ENCODE data around the gene VHLL.

Gene VHLL

DNA sequence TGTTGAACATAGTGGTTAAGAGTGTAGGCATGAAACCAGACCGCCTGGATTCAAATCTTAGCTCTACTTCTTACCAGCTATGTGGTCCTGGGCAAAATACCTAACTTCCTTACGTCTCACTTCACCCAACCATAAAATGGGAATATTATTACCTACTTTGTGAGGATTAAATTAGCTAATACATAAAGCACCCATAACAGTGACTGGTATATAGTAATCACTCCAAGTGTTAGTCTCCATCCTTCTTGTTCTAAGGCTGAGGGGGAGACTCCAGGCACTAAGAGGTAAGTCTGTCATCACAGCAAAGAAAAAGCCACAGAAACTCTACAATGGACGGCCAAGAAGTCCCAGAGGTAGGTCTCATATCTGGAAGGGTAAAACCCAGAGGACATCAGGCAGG, 19.3 kb downstream of the VHLL start:
- TF ChIP-seq YY1 (IDR thresholded peaks at IDR 0.05; ENCODE audit: low read depth): no peak

DNA sequence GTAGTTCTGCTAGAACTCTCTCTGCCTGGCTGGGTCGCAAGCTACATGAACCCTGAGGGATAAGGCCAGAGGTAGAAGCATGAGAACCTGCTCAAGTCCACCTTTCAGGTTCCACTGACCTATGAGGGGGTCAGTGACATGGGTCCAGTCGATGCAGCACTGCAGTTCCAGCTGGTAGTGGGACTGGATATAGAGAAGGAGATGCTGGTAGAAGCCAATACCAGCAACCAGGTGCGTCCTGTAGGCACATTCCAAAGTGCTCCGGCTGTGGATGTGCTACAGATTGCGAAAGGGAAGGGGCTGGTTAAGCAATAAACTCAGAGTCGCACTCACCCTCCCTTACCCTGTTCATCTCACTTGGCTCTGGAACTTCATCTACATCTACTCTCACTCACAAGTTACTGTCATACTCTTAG, 22.1 kb downstream of the VHLL start:
- TF ChIP-seq, protein P1, sequence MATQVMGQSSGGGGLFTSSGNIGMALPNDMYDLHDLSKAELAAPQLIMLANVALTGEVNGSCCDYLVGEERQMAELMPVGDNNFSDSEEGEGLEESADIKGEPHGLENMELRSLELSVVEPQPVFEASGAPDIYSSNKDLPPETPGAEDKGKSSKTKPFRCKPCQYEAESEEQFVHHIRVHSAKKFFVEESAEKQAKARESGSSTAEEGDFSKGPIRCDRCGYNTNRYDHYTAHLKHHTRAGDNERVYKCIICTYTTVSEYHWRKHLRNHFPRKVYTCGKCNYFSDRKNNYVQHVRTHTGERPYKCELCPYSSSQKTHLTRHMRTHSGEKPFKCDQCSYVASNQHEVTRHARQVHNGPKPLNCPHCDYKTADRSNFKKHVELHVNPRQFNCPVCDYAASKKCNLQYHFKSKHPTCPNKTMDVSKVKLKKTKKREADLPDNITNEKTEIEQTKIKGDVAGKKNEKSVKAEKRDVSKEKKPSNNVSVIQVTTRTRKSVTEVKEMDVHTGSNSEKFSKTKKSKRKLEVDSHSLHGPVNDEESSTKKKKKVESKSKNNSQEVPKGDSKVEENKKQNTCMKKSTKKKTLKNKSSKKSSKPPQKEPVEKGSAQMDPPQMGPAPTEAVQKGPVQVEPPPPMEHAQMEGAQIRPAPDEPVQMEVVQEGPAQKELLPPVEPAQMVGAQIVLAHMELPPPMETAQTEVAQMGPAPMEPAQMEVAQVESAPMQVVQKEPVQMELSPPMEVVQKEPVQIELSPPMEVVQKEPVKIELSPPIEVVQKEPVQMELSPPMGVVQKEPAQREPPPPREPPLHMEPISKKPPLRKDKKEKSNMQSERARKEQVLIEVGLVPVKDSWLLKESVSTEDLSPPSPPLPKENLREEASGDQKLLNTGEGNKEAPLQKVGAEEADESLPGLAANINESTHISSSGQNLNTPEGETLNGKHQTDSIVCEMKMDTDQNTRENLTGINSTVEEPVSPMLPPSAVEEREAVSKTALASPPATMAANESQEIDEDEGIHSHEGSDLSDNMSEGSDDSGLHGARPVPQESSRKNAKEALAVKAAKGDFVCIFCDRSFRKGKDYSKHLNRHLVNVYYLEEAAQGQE (IDR thresholded peaks at IDR 0.05; ENCODE audit: low read depth): no peak
- peak; percentile 74; the same call in 1 of the 2 replicates for TF ChIP-seq CEBPB (IDR thresholded peaks at IDR 0.05)
- TF ChIP-seq, protein P2, sequence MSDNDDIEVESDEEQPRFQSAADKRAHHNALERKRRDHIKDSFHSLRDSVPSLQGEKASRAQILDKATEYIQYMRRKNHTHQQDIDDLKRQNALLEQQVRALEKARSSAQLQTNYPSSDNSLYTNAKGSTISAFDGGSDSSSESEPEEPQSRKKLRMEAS (IDR thresholded peaks at IDR 0.05): no peak

DNA sequence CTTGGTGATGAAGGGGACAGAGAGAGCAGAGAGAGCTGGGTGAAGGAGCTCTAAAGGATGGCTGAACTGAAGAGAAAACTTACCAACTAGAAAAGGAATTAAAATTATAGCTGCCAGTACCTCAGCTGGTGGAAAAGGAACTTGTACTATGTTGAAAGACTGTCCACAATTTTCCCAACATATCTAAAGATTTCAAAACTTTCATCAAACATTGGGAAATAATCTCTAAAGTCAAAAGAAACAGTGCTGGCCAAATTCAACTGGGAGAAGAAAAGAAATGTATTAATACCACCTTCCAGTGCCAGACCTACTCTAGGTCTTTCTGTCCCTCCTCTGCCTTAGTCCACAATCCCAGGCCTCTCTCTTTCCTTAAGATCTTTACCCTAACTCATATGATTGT, 22.6 kb downstream of the VHLL start:
- no peak for TF ChIP-seq CREB1 (IDR thresholded peaks at IDR 0.05; ENCODE audit: low read depth)

DNA sequence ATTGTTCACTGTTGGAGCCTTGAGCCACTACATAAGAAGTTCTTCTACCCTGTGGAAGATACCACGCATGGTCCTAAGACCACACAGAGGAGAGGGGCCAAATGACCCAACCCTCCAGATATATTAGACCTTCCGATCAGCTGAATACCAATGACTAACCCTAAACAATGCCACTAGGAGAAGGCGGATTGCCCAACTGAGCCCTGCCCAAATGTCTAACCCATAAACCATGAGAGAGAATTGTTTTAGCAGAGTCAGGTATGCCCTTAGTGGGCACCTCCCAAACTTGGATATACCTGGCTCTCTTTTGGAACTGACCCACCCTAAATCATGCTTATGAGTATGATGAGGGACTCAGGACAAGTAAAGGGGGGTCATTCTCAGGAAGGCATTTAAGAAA, 28.8 kb downstream of the VHLL start:
- TF ChIP-seq NFIC (IDR thresholded peaks at IDR 0.05): no peak
- TF ChIP-seq, protein P1 (IDR thresholded peaks at IDR 0.05; ENCODE audit: low read depth): no peak
- TF ChIP-seq TEAD4 (IDR thresholded peaks at IDR 0.05): no peak
- TF ChIP-seq, protein P3, sequence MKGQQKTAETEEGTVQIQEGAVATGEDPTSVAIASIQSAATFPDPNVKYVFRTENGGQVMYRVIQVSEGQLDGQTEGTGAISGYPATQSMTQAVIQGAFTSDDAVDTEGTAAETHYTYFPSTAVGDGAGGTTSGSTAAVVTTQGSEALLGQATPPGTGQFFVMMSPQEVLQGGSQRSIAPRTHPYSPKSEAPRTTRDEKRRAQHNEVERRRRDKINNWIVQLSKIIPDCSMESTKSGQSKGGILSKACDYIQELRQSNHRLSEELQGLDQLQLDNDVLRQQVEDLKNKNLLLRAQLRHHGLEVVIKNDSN (IDR thresholded peaks at IDR 0.05): no peak

DNA sequence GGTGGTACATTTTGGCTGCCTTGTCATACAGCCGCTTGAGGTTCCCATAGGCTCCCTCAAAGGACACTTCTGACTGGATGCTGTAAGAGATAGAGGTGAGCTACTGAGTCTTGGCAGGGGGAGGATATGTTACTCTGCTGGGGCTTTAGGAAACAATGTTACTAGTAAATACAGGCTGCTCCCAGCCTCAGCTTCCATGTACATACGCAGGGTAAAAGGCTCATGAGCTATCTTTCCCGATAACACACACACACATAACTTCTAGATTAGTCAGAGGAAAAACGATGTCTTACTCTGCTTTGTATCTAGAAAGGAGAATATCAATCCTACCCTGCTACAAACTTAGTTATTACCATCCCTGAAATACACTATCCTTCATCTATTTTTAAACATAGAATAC, 30.8 kb downstream of the VHLL start:
- TF ChIP-seq CREB1 (IDR thresholded peaks at IDR 0.05; ENCODE audit: low read depth) (no peak), EGR1 (IDR thresholded peaks at IDR 0.05) (no peak), FOXM1 (IDR thresholded peaks at IDR 0.05; ENCODE audit: borderline replicate concordance, low read depth) (no peak), EP300 (IDR thresholded peaks at IDR 0.05; ENCODE audit: borderline replicate concordance) (no peak), NFIC (IDR thresholded peaks at IDR 0.05) (no peak), RAD21 (IDR thresholded peaks at IDR 0.05; ENCODE audit: low read depth) (no peak), ZBTB7A (IDR thresholded peaks at IDR 0.05; ENCODE audit: low read depth) (no peak), TCF12 (IDR thresholded peaks at IDR 0.05; ENCODE audit: low read depth) (no peak), CEBPB (IDR thresholded peaks at IDR 0.05) (no peak), TEAD4 (IDR thresholded peaks at IDR 0.05) (no peak)
- TF ChIP-seq, protein P3 (IDR thresholded peaks at IDR 0.05): no peak
- TF ChIP-seq, protein P2 (IDR thresholded peaks at IDR 0.05): no peak

DNA sequence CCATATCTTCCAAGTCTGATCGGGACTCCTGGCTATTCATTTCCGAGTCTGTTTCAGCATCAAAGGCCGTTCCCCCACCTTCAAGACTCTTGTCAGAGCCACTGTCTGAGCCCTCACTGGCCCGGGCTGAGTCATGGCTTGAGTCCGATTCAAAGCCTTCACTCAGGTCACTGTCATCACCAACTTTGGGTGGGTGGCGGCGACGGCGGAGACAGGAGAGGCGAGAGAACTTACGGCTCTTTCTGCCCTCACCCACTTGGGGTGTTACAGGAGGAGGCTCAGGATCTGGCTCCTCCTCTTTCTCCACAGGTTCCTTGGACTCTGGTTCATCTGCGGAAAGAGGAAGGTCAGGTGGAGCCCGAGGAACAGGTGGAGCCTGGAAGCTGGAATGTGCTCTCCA, 33.1 kb downstream of the VHLL start:
- TF ChIP-seq CEBPB (IDR thresholded peaks at IDR 0.05) (no peak), CREB1 (IDR thresholded peaks at IDR 0.05; ENCODE audit: low read depth) (no peak), NFIC (IDR thresholded peaks at IDR 0.05) (no peak), YY1 (IDR thresholded peaks at IDR 0.05; ENCODE audit: low read depth) (no peak), RAD21 (IDR thresholded peaks at IDR 0.05; ENCODE audit: low read depth) (no peak), TAF1 (IDR thresholded peaks at IDR 0.05; ENCODE audit: low read depth) (no peak), TCF12 (IDR thresholded peaks at IDR 0.05; ENCODE audit: low read depth) (no peak), ZBTB7A (IDR thresholded peaks at IDR 0.05; ENCODE audit: low read depth) (no peak), EGR1 (IDR thresholded peaks at IDR 0.05) (no peak), TEAD4 (IDR thresholded peaks at IDR 0.05) (no peak), FOXM1 (IDR thresholded peaks at IDR 0.05; ENCODE audit: borderline replicate concordance, low read depth) (no peak), EP300 (IDR thresholded peaks at IDR 0.05; ENCODE audit: borderline replicate concordance) (no peak)
- TF ChIP-seq, protein P1 (IDR thresholded peaks at IDR 0.05; ENCODE audit: low read depth): no peak
- TF ChIP-seq, protein P3 (IDR thresholded peaks at IDR 0.05): no peak
- TF ChIP-seq, protein P2 (IDR thresholded peaks at IDR 0.05): no peak

Data from Ishikawa (cell line).